Caco-2 (cell line): Measurements from ENCODE around the gene EEIG2. TPM values are rescaled to one million over a fixed set of nuclear protein-coding genes. Genes with fewer than 3 reads are reported as not detected.

Source experiments
- BruUV-seq: library from RNA; stranded (reverse); fragments of 400-500 nt; replicated peaks from 2 replicates; lab custom pipeline; 2021; lab: Mats Ljungman, UMichigan
- CTCF ChIA-PET: fragments of 300-600 bp; sonication (Branson Sonifier 250); formaldehyde crosslinking; loops from one replicate; lab custom pipeline; 2022; ENCODE audit warnings: antibody characterized with exemption; lab: Charles Lee
- POLR2A ChIA-PET: fragments of 300-600 bp; sonication (Branson Sonifier 250); formaldehyde crosslinking; loops from one replicate; lab custom pipeline; 2022; ENCODE audit warnings: antibody characterized with exemption; lab: Charles Lee
- DNase-seq, 2 experiments: peaks; one replicate each; pipeline versions ENCODE4 v3.0.0 to v3.0.0-alpha.2; 2020 to 2022
- H3K27me3 ChIP-seq: replicated peaks from 2 replicates; pipeline ENCODE4 v1.6.0; 2011; ENCODE audit warnings: low read length; ENCODE audit not compliant: control insufficient read depth, insufficient read depth
- H3K36me3 ChIP-seq: 2 replicates; pipeline ENCODE4 v1.5.1; 2011; ENCODE audit warnings: low read length; ENCODE audit not compliant: control insufficient read depth, insufficient read depth
- H3K4me1 ChIP-seq: fragments of 250-450 bp; sonication (Bioruptor Pico); 2 replicates; pipeline ENCODE4 v1.5.1; 2020; ENCODE audit warnings: mild to moderate bottlenecking
- H3K4me3 ChIP-seq: 2 replicates; pipeline ENCODE4 v1.5.1; 2011; ENCODE audit warnings: low read depth, mild to moderate bottlenecking, control low read depth, low read length
- H3K9me3 ChIP-seq: fragments of 250-450 bp; sonication (Bioruptor Pico); 2 replicates; pipeline ENCODE4 v1.5.1; 2020; ENCODE audit warnings: mild to moderate bottlenecking, moderate library complexity
- H3K27ac Mint-ChIP-seq: one replicate; pipeline ENCODE4 v1.8.0; 2022; ENCODE audit warnings: mixed read lengths; ENCODE audit not compliant: unreplicated experiment
- H3K27me3 Mint-ChIP-seq: one replicate; pipeline ENCODE4 v1.8.0; 2022; ENCODE audit warnings: mixed read lengths; ENCODE audit not compliant: insufficient read depth, unreplicated experiment
- H3K36me3 Mint-ChIP-seq: one replicate; pipeline ENCODE4 v1.8.0; 2022; ENCODE audit warnings: mild to moderate bottlenecking, mixed read lengths; ENCODE audit not compliant: insufficient read depth, unreplicated experiment
- H3K4me1 Mint-ChIP-seq: one replicate; pipeline ENCODE4 v1.8.0; 2022; ENCODE audit warnings: low read depth, mixed read lengths; ENCODE audit not compliant: unreplicated experiment
- H3K4me3 Mint-ChIP-seq: one replicate; pipeline ENCODE4 v1.8.0; 2022; ENCODE audit warnings: mild to moderate bottlenecking, moderate library complexity, mixed read lengths; ENCODE audit not compliant: unreplicated experiment
- H3K9me3 Mint-ChIP-seq: one replicate; pipeline ENCODE4 v1.8.0; 2022; ENCODE audit warnings: mixed read lengths; ENCODE audit not compliant: unreplicated experiment
- intact Hi-C: fragments of 100-400 bp; cut with micrococcal nuclease; formaldehyde crosslinking; loops from one replicate; pipeline ENCODE4 v1.10.0; 2022; ENCODE audit not compliant: unreplicated experiment
- total RNA-seq: library from RNA; stranded (reverse); gene quantifications from 2 replicates; pipeline ENCODE4 v1.2.3, GENCODE V29; 2022
- TF ChIP-seq, protein P1 (sequence below), 2 experiments: fragments of 200-600 bp in 1 of 2; IDR thresholded peaks; 1 replicate in 1 of 2; 2 replicates in 1 of 2; pipeline versions ENCODE4 v1.5.1 to v1.8.0; 2011 to 2022; ENCODE audit warnings: antibody characterized with exemption in 1 of 2, control low read depth in 1 of 2, inconsistent platforms in 1 of 2, low read depth in 1 of 2, low read length in 1 of 2, mild to moderate bottlenecking in 1 of 2, moderate library complexity in 1 of 2; ENCODE audit not compliant: insufficient read depth in 1 of 2, severe bottlenecking in 1 of 2, unreplicated experiment in 1 of 2

EEIG2 gene
- total RNA-seq, 1 experiment from 2014 or later, result 3.1 TPM

DNA sequence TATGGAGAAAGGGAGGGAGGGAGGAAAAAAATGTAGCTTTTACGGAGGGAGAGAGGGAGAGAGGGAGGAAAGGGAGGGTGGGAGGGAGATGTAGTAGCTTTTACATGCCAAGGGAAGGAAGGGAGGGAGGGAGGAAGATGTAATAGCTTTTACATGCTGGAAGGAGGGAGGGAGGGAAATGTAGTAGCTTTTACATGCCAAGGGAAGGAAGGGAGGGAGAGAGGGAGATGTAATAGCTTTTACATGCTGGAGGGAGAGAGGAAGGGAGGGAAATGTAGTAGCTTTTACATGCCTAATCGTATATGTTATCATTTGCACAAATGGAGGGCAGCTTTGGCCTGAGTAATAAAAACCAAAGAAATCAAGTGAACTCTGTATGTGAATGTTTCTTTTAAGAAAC is 35.6 kb downstream of the EEIG2 start:
- H3K4me3 ChIP-seq, result no peak overlapping the region
- BruUV-seq, result no TSS peak
- no peaks in the 10 kb centered on the region for H3K27me3 ChIP-seq
- Mint-ChIP-seq H3K27me3 (no peaks in the 10 kb centered on the region), H3K36me3 (no peaks in the 10 kb centered on the region), H3K9me3 (no peaks in the 10 kb centered on the region), H3K4me3 (no peak overlapping the region), H3K27ac (no peak overlapping the region), H3K4me1 (peaks cover 7% of the 10 kb centered on the region)
- CTCF ChIA-PET, result no interaction called here
- no peaks in the 10 kb centered on the region for H3K4me1 ChIP-seq
- TF ChIP-seq, protein P1, sequence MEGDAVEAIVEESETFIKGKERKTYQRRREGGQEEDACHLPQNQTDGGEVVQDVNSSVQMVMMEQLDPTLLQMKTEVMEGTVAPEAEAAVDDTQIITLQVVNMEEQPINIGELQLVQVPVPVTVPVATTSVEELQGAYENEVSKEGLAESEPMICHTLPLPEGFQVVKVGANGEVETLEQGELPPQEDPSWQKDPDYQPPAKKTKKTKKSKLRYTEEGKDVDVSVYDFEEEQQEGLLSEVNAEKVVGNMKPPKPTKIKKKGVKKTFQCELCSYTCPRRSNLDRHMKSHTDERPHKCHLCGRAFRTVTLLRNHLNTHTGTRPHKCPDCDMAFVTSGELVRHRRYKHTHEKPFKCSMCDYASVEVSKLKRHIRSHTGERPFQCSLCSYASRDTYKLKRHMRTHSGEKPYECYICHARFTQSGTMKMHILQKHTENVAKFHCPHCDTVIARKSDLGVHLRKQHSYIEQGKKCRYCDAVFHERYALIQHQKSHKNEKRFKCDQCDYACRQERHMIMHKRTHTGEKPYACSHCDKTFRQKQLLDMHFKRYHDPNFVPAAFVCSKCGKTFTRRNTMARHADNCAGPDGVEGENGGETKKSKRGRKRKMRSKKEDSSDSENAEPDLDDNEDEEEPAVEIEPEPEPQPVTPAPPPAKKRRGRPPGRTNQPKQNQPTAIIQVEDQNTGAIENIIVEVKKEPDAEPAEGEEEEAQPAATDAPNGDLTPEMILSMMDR (IDR thresholded peaks at IDR 0.05; ENCODE audit: insufficient read depth in 1 of 2, low read depth in 1 of 2, low read length in 1 of 2, severe bottlenecking in 1 of 2, unreplicated experiment in 1 of 2), result no peak
- intact Hi-C loops, result no loop called here
- POLR2A ChIA-PET, result interaction anchor here (0.6 kb wide), 1 partner anchor 10 kb away, joined by 3 read pairs; no protein-coding TSS in a partner anchor
- H3K36me3 ChIP-seq, result no peaks in the 10 kb centered on the region
- no peaks in the 10 kb centered on the region for H3K9me3 ChIP-seq
- no peak for DNase-seq

DNA sequence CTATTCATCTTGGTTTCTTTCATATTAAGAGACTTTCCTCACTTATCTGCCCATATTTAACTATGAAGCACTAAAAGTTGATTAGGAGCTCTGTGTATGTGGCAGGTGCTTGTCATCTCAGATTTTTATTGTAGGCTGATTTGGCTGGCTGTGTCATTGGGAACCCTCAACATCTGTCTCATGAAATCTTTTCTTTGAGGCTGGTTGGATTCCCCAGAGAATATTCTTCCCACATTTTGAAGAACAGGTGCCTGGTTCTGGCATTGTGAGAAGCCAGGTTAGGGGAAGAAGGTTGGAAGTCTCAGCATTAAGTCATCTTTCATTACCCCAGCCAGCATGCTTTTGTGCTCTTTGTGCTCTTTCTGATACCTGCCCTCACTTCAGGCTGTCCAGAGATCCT is 37.1 kb downstream of the EEIG2 start:
- TF ChIP-seq, protein P1 (IDR thresholded peaks at IDR 0.05; ENCODE audit: insufficient read depth in 1 of 2, low read depth in 1 of 2, low read length in 1 of 2, severe bottlenecking in 1 of 2, unreplicated experiment in 1 of 2), result no peak

DNA sequence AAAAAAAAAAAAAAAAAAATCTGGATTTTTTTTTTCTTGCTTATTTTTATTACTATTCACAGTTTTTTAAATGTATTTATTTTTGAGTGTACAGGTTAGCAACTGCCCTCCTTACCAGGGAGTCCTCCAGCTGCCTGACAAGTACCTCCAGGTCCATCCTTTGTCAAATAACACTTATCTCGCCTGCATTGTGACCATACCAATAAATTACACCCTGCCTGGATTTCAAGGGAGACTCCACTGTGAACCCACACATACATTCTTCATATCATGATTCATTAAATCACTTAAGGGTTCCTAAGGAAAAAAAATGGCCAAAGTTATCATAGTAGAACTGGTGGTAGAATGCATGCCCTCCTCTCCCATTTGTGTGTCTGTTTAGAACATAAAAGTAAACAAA is 38.4 kb downstream of the EEIG2 start:
- H3K4me3 Mint-ChIP-seq, result no peak overlapping the region
- H3K27me3 ChIP-seq, result no peaks in the 10 kb centered on the region
- H3K9me3 Mint-ChIP-seq, result no peaks in the 10 kb centered on the region
- no peak overlapping the region for H3K27ac Mint-ChIP-seq
- CTCF ChIA-PET, result no interaction called here
- POLR2A ChIA-PET, result no interaction called here
- intact Hi-C loops, result no loop called here
- H3K4me3 ChIP-seq, result no peak overlapping the region
- no peaks in the 10 kb centered on the region for H3K36me3 Mint-ChIP-seq
- TF ChIP-seq, protein P1 (IDR thresholded peaks at IDR 0.05; ENCODE audit: insufficient read depth in 1 of 2, low read depth in 1 of 2, low read length in 1 of 2, severe bottlenecking in 1 of 2, unreplicated experiment in 1 of 2), result no peak
- H3K4me1 ChIP-seq, result no peaks in the 10 kb centered on the region
- no TSS peak for BruUV-seq
- DNase-seq, result no peak
- no peaks in the 10 kb centered on the region for H3K9me3 ChIP-seq
- no peaks in the 10 kb centered on the region for H3K36me3 ChIP-seq
- H3K27me3 Mint-ChIP-seq, result no peaks in the 10 kb centered on the region
- H3K4me1 Mint-ChIP-seq, result peaks cover 7% of the 10 kb centered on the region

More for the DNA sequence above, 37.1 kb downstream of the EEIG2 start:
- Mint-ChIP-seq H3K27ac (no peak overlapping the region), H3K4me3 (no peak overlapping the region), H3K27me3 (no peaks in the 10 kb centered on the region), H3K4me1 (peaks cover 7% of the 10 kb centered on the region), H3K9me3 (no peaks in the 10 kb centered on the region), H3K36me3 (no peaks in the 10 kb centered on the region)
- BruUV-seq, result no TSS peak
- Histone ChIP-seq H3K4me3 (no peak overlapping the region), H3K9me3 (no peaks in the 10 kb centered on the region), H3K27me3 (no peaks in the 10 kb centered on the region), H3K36me3 (no peaks in the 10 kb centered on the region), H3K4me1 (no peaks in the 10 kb centered on the region)
- CTCF ChIA-PET, result no interaction called here
- DNase-seq, result no peak
- POLR2A ChIA-PET, result no interaction called here
- intact Hi-C loops, result no loop called here
